GM12864 (cell line): ENCODE data around the gene WNK4.

Source experiments
- DNase-seq: peaks from one replicate; pipeline ENCODE4 v3.0.0-alpha.2; 2011; ENCODE audit warnings: low read depth
- H3K4me3 ChIP-seq: 2 replicates; pipeline ENCODE4 v1.5.1; 2011; ENCODE audit warnings: mild to moderate bottlenecking, low read depth, low read length, control low read depth
- TF ChIP-seq, protein P1 (sequence below): IDR thresholded peaks from 2 replicates; pipeline ENCODE4 v1.5.1; 2011; ENCODE audit warnings: low read depth, mild to moderate bottlenecking, moderate library complexity, low read length, control low read depth, inconsistent platforms; ENCODE audit errors: missing control alignments

Gene WNK4

GRCh38 chr17:42787266-42787665 lies 6.9 kb downstream of the WNK4 start:
- no peak for DNase-seq
- no peak overlapping the region for H3K4me3 ChIP-seq
- TF ChIP-seq, protein P1, sequence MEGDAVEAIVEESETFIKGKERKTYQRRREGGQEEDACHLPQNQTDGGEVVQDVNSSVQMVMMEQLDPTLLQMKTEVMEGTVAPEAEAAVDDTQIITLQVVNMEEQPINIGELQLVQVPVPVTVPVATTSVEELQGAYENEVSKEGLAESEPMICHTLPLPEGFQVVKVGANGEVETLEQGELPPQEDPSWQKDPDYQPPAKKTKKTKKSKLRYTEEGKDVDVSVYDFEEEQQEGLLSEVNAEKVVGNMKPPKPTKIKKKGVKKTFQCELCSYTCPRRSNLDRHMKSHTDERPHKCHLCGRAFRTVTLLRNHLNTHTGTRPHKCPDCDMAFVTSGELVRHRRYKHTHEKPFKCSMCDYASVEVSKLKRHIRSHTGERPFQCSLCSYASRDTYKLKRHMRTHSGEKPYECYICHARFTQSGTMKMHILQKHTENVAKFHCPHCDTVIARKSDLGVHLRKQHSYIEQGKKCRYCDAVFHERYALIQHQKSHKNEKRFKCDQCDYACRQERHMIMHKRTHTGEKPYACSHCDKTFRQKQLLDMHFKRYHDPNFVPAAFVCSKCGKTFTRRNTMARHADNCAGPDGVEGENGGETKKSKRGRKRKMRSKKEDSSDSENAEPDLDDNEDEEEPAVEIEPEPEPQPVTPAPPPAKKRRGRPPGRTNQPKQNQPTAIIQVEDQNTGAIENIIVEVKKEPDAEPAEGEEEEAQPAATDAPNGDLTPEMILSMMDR, result no peak

- H3K4me3 ChIP-seq, result no peak overlapping the region
- TF ChIP-seq, protein P1, result no peak
- DNase-seq, result no peak
Observed at GRCh38 chr17:42791948-42792347, 11.5 kb downstream of the WNK4 start.

DNA sequence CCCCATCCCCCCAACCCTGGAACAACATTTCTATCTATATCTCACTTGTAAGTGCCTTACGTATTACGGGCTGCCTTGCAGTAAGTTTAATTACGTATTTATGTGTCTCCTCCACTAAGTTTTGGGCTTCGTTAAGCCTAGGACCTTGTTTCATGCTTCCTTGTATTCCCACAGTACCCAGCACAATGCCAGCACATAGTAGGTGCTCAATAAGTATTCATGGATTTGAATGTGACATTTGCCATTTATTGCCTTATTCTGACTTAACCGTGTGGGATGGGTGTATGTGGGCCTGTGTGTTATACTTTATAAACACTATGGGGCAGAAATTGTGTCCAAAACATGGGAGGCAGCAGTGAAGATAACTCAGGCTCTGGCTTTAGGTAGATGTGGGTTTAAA lies 12.1 kb downstream of the WNK4 start:
- DNase-seq, result no peak
- H3K4me3 ChIP-seq, result no peak overlapping the region
- TF ChIP-seq, protein P1, result no peak

DNA sequence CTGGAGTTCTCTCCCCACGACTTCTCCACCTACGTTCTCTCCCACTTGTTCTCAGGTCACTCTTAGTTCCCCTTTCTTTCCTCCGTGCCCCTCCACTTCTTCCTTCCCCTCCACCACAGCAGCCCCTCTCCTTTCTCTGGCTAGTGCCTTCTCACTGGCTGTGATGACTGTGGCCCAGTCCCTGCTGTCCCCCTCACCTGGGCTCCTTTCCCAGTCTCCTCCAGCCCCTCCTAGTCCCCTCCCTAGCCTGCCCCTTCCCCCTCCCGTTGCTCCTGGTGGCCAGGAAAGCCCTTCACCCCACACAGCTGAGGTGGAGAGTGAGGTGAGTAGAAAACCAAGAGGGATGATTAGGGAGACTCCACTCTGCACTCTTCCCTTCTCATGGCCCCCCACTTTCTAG lies 14.7 kb downstream of the WNK4 start:
- DNase-seq, result no peak
- TF ChIP-seq, protein P1, result no peak
- no peak overlapping the region for H3K4me3 ChIP-seq

GRCh38 chr17:42795465-42795864 lies 15.1 kb downstream of the WNK4 start:
- TF ChIP-seq, protein P1, result no peak
- DNase-seq, result no peak
- H3K4me3 ChIP-seq, result no peak overlapping the region

DNA sequence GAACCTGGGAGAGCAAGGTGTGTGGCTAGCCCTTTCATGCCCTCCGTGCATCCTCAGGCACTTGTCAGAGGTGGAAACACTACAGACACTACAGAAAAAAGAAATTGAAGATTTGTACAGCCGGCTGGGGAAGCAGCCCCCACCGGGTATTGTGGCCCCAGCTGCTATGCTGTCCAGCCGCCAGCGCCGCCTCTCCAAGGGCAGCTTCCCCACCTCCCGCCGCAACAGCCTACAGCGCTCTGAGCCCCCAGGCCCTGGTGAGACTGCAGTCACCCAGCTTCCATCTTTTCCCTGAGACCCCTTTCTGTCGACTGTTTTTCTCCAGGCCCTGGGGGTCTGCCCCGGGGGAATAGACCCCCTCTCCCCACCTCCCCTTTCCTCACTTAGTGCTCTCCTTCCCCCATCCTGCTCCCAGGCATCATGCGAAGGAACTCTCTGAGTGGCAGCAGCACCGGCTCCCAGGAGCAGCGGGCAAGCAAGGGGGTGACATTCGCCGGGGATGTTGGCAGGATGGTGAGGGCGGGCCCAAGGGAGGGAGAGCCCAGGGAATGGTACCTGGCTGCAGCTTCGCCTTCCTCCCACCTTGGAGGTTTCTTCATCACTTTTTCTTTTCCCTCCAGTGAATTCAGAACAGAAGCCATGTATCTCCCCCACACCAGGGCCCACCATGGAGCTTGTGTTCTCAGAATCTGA lies 15.8 kb downstream of the WNK4 start:
- TF ChIP-seq, protein P1, result no peak
- no peak for DNase-seq
- H3K4me3 ChIP-seq, result no peak overlapping the region
